NCI-H2196 treated with DMSO at 0.1 percent for 48 hours (cell line): ENCODE data around the gene U2AF1L4.
"Not testable (repeated sequence)": the region's sequence is repeated elsewhere in the genome, so short reads cannot be mapped to it uniquely, and the experiment has no call there.

Source experiments
- DNase-seq: peaks from one replicate; lab custom pipeline; 2025; ENCODE audit not compliant: unreplicated experiment; lab: John Stamatoyannopoulos, UW

The U2AF1L4 gene

GRCh38 chr19:35781650-35782049 is 36.4 kb upstream of the U2AF1L4 start:
- no peak for DNase-seq

GRCh38 chr19:35780717-35781116 is 35.5 kb upstream of the U2AF1L4 start:
- DNase-seq = no peak

GRCh38 chr19:35780058-35780457 is 34.8 kb upstream of the U2AF1L4 start:
- no peak for DNase-seq

GRCh38 chr19:35779033-35779432 is 33.8 kb upstream of the U2AF1L4 start:
- no peak for DNase-seq

- no peak for DNase-seq
Measured at GRCh38 chr19:35777961-35778360, 32.7 kb upstream of the U2AF1L4 start.

GRCh38 chr19:35777086-35777841 is 32.0 kb upstream of the U2AF1L4 start:
- DNase-seq = no peak

- DNase-seq = no peak
Measured at GRCh38 chr19:35776102-35776788, 31.0 kb upstream of the U2AF1L4 start.

GRCh38 chr19:35775298-35776101 is 30.3 kb upstream of the U2AF1L4 start, which contains the start of gene ARHGAP33:
Gene ARHGAP33, plus strand, starts transcription at chr19:35775564. Its CDS starts 95 bp downstream, at chr19:35775659.
- DNase-seq = peak; percentile 98

- DNase-seq = no peak
Measured at GRCh38 chr19:35775046-35775297, 29.8 kb upstream of the U2AF1L4 start.

- no peak for DNase-seq
Measured at GRCh38 chr19:35774274-35775045, 29.2 kb upstream of the U2AF1L4 start.

- no peak for DNase-seq
Measured at GRCh38 chr19:35773020-35773806, 28.0 kb upstream of the U2AF1L4 start.

- DNase-seq = not testable (repeated sequence)
Measured at GRCh38 chr19:35772362-35772761, 27.1 kb upstream of the U2AF1L4 start.

- no peak for DNase-seq
Measured at GRCh38 chr19:35768082-35768421, 22.8 kb upstream of the U2AF1L4 start.

GRCh38 chr19:35767288-35768081 is 22.3 kb upstream of the U2AF1L4 start:
- DNase-seq = no peak

GRCh38 chr19:35766571-35767104 is 21.4 kb upstream of the U2AF1L4 start:
- no peak for DNase-seq

- no peak for DNase-seq
Measured at GRCh38 chr19:35764432-35765315, 19.5 kb upstream of the U2AF1L4 start.

- DNase-seq = no peak
Measured at GRCh38 chr19:35760711-35761349, 15.6 kb upstream of the U2AF1L4 start.

GRCh38 chr19:35759697-35760096 is 14.5 kb upstream of the U2AF1L4 start:
- no peak for DNase-seq
